Esophagus muscularis mucosa (tissue), 4 donors: ENCODE measurements around the gene PRR7. TPM values are rescaled to one million over a fixed set of nuclear protein-coding genes. Genes with fewer than 3 reads are reported as not detected.

ENCODE experiments used
- DNase-seq: peaks from one replicate; pipeline ENCODE4 v3.0.0-alpha.2; 2017; ENCODE audit errors: extremely low spot score
- H3K27ac ChIP-seq, 4 donors: fragments of 200-600 bp; sonication (generic); replicated peaks in 1 of 4; 1 replicate in 3 of 4; 2 replicates in 1 of 4; pipeline ENCODE4 v1.5.1; 2016 to 2019; ENCODE audit warnings: mild to moderate bottlenecking in 1 of 4
- H3K27me3 ChIP-seq, 4 donors: fragments of 200-600 bp; sonication (generic); one replicate each; pipeline versions ENCODE4 v1.5.1 to v1.6.0; 2016 to 2019
- H3K36me3 ChIP-seq, 4 donors: fragments of 200-600 bp; sonication (generic); one replicate each; pipeline ENCODE4 v1.5.1; 2016 to 2019
- H3K4me1 ChIP-seq, 4 donors: fragments of 200-600 bp; sonication (generic); one replicate each; pipeline ENCODE4 v1.5.1; 2016 to 2019
- H3K4me3 ChIP-seq, 4 donors: fragments of 200-600 bp; sonication (generic); 1 replicate in 2 of 4; 2 replicates in 2 of 4; pipeline ENCODE4 v1.5.1; 2016 to 2019; ENCODE audit warnings: mild to moderate bottlenecking in 4 of 4, moderate library complexity in 1 of 4
- H3K9me3 ChIP-seq, 4 donors: fragments of 200-600 bp; sonication (generic); 1 replicate in 3 of 4; 2 replicates in 1 of 4; pipeline ENCODE4 v1.5.1; 2016 to 2019
- CTCF ChIP-seq, 3 experiments: fragments of 200-600 bp in 2 of 3; fragments of 450-650 bp in 1 of 3; sonication (generic) in 2 of 3; IDR thresholded peaks; one replicate each; pipeline ENCODE4 v1.5.1; 2017 to 2019; ENCODE audit warnings: antibody characterized with exemption in 3 of 3, mild to moderate bottlenecking in 2 of 3, moderate library complexity in 1 of 3
- EP300 ChIP-seq: sonication (generic); formaldehyde crosslinking; IDR thresholded peaks from one replicate; pipeline ENCODE4 v1.6.1; 2017; ENCODE audit warnings: antibody characterized with exemption
- POLR2A ChIP-seq: fragments of 450-650 bp; IDR thresholded peaks from one replicate; pipeline ENCODE4 v1.6.1; 2017; ENCODE audit warnings: antibody characterized with exemption, moderate library complexity, mild to moderate bottlenecking, low read depth
- POLR2AphosphoS5 ChIP-seq, 2 donors: sonication (generic); formaldehyde crosslinking; IDR thresholded peaks; one replicate each; pipeline ENCODE4 v1.6.1; 2017; ENCODE audit warnings: antibody characterized with exemption in 2 of 2
- WGBS: methylation state at CpG from one replicate; pipeline ENCODE4 v1.1.5; 2018; 5-methylcytosine and 5-hydroxymethylcytosine counted together
- intact Hi-C: fragments of 100-400 bp; cut with DNase I; formaldehyde crosslinking; loops from one replicate; pipeline ENCODE4 v1.15.1; 2023
- total RNA-seq, 4 donors: library from RNA; depleted of rRNA; stranded (reverse); fragments of >200 nt; gene quantifications; one replicate each; pipeline versions ENCODE4 v1.1.0 to v1.2.1, GENCODE V29; 2016

The PRR7 gene
- total RNA-seq, 4 donors from 2014 or later = 0.42 to 2.5 (median 1.6) TPM

GRCh38 chr5:177474846-177475562, 28.4 kb downstream of the PRR7 start:
- H3K27ac ChIP-seq = peak overlapping the region; percentile 89 to 96 (median 94)
- H3K4me1 ChIP-seq = peaks cover 64 to 98% (median 95%) of the 10 kb centered on the region in 4 donors

GRCh38 chr5:177475563-177476427, 29.2 kb downstream of the PRR7 start:
- TF ChIP-seq EP300 (no peak), POLR2A (no peak), CTCF (IDR thresholded peaks at IDR 0.05) (no peak), POLR2AphosphoS5 (IDR thresholded peaks at IDR 0.05) (peak; percentile 9 to 25)
- H3K27me3 ChIP-seq = no peaks in the 10 kb centered on the region
- WGBS = 51% methylated on average over 9 of the region's 11 CpGs
- no peak for DNase-seq
- no peaks in the 10 kb centered on the region for H3K36me3 ChIP-seq
- no peaks in the 10 kb centered on the region for H3K9me3 ChIP-seq
- intact Hi-C loops = no loop called here
- peaks cover 59 to 98% (median 95%) of the 10 kb centered on the region in 4 donors for H3K4me1 ChIP-seq
- H3K27ac ChIP-seq = peak overlapping the region; percentile 89 to 96 (median 94)
- no peak overlapping the region for H3K4me3 ChIP-seq

More at GRCh38 chr5:177474846-177475562, 28.4 kb downstream of the PRR7 start:
- WGBS = 38% methylated on average over 4 of the region's 4 CpGs
- Histone ChIP-seq H3K9me3 (no peaks in the 10 kb centered on the region), H3K4me3 (no peak overlapping the region), H3K36me3 (no peaks in the 10 kb centered on the region), H3K27me3 (no peaks in the 10 kb centered on the region)
- TF ChIP-seq POLR2AphosphoS5 (IDR thresholded peaks at IDR 0.05) (peak; percentile 8 to 41), POLR2A (no peak)
- DNase-seq = no peak
- intact Hi-C loops = no loop called here

GRCh38 chr5:177476531-177477233, 30.1 kb downstream of the PRR7 start:
- H3K27me3 ChIP-seq = no peaks in the 10 kb centered on the region
- H3K9me3 ChIP-seq = no peaks in the 10 kb centered on the region
- H3K4me1 ChIP-seq = peaks cover 52 to 98% (median 95%) of the 10 kb centered on the region in 4 donors
- H3K27ac ChIP-seq = peak overlapping the region; percentile 89 to 96 (median 94)
- DNase-seq = no peak
- TF ChIP-seq EP300 (no peak), CTCF (IDR thresholded peaks at IDR 0.05) (no peak), POLR2A (no peak), POLR2AphosphoS5 (IDR thresholded peaks at IDR 0.05) (peak; percentile 83 to 89)
- intact Hi-C loops = no loop called here
- H3K4me3 ChIP-seq = no peak overlapping the region
- peaks cover under 1 to 9% (median 5%) of the 10 kb centered on the region in 4 donors for H3K36me3 ChIP-seq
- WGBS = 49% methylated on average over 18 of the region's 18 CpGs

GRCh38 chr5:177477701-177478477, 31.3 kb downstream of the PRR7 start:
- intact Hi-C loops = no loop called here
- peak in 1 of 2 donors; percentile 6 for TF ChIP-seq POLR2AphosphoS5 (IDR thresholded peaks at IDR 0.05)
- no peak for TF ChIP-seq POLR2A
- Histone ChIP-seq H3K9me3 (no peaks in the 10 kb centered on the region), H3K4me3 (no peak overlapping the region), H3K4me1 (peaks cover 40 to 98% (median 94%) of the 10 kb centered on the region in 4 donors), H3K27ac (peak overlapping the region; percentile 89 to 96 (median 94)), H3K27me3 (no peaks in the 10 kb centered on the region), H3K36me3 (peaks cover 5 to 19% (median 9%) of the 10 kb centered on the region in 4 donors)
- no peak for DNase-seq
- 85% methylated on average over 13 of the region's 13 CpGs for WGBS
